HepG2 (cell line): Measurements from ENCODE around the gene PLIN5. TPM values are rescaled to one million over a fixed set of nuclear protein-coding genes. Genes with fewer than 3 reads are reported as not detected.

ENCODE experiments used
- EP300 ChIP-seq, 3 experiments: sonication (generic) in 1 of 3; formaldehyde crosslinking in 1 of 3; IDR thresholded peaks; 2 replicates each; pipeline versions ENCODE4 v1.5.1 to v1.6.1; 2011 to 2020; ENCODE audit warnings: low read depth in 2 of 3, low read length in 2 of 3, borderline replicate concordance in 1 of 3, improper control_type of control experiment in 1 of 3, mild to moderate bottlenecking in 1 of 3, missing genetic modification reagents in 1 of 3, moderate library complexity in 1 of 3
- MED8 ChIP-seq: sonication (generic); formaldehyde crosslinking; IDR thresholded peaks from 2 replicates; pipeline ENCODE4 v1.8.1; 2023; ENCODE audit warnings: mild to moderate bottlenecking, missing genetic modification reagents; ENCODE audit not compliant: insufficient replicate concordance
- NFATC3 ChIP-seq: sonication (generic); formaldehyde crosslinking; IDR thresholded peaks from 2 replicates; pipeline ENCODE4 v1.5.1; 2020; ENCODE audit warnings: mild to moderate bottlenecking, missing genetic modification reagents
- NPAS2 ChIP-seq: sonication (generic); formaldehyde crosslinking; IDR thresholded peaks from 2 replicates; pipeline ENCODE4 v1.8.0; 2022; ENCODE audit warnings: mild to moderate bottlenecking, missing genetic modification reagents, borderline replicate concordance
- PHB2 ChIP-seq: fragments of 450-650 bp; IDR thresholded peaks from 2 replicates; pipeline ENCODE4 v1.6.1; 2018; ENCODE audit not compliant: partially characterized antibody
- PTBP1 ChIP-seq: fragments of 200-400 bp; formaldehyde crosslinking; IDR thresholded peaks from 2 replicates; pipeline ENCODE4 v1.6.1; 2018; ENCODE audit warnings: low read length, low read depth; ENCODE audit not compliant: poor library complexity, severe bottlenecking
- SSRP1 ChIP-seq: IDR thresholded peaks from 2 replicates; pipeline ENCODE4 v1.6.1; 2016; ENCODE audit warnings: control low read depth
- STAG1 ChIP-seq: sonication (generic); formaldehyde crosslinking; IDR thresholded peaks from 2 replicates; pipeline ENCODE4 v1.4.0; 2020; ENCODE audit warnings: missing genetic modification reagents
- SUZ12 ChIP-seq: fragments of 150-350 bp; IDR thresholded peaks from 2 replicates; pipeline ENCODE4 v1.6.1; 2014; ENCODE audit warnings: low read depth, low read length
- ZBTB40 ChIP-seq, 2 experiments: fragments of 450-650 bp in 1 of 2; sonication (generic) in 1 of 2; formaldehyde crosslinking in 1 of 2; IDR thresholded peaks; 2 replicates each; pipeline versions ENCODE4 v1.6.1 to v1.8.0; 2016 to 2022; ENCODE audit warnings: antibody characterized with exemption in 1 of 2, mild to moderate bottlenecking in 1 of 2, missing genetic modification reagents in 1 of 2
- ZBTB44 ChIP-seq: sonication (generic); formaldehyde crosslinking; IDR thresholded peaks from 2 replicates; pipeline ENCODE4 v1.4.0; 2020; ENCODE audit warnings: missing genetic modification reagents
- ZBTB49 ChIP-seq: sonication (generic); formaldehyde crosslinking; IDR thresholded peaks from 2 replicates; pipeline ENCODE4 v1.4.0; 2020; ENCODE audit warnings: missing genetic modification reagents, borderline replicate concordance
- ZFY ChIP-seq: sonication (generic); formaldehyde crosslinking; IDR thresholded peaks from 2 replicates; pipeline ENCODE4 v1.4.0; 2020; ENCODE audit warnings: missing genetic modification reagents
- ZNF792 ChIP-seq: IDR thresholded peaks from 2 replicates; pipeline ENCODE4 v1.6.1; 2016
- ZSCAN21 ChIP-seq: sonication (generic); formaldehyde crosslinking; IDR thresholded peaks from 2 replicates; pipeline ENCODE4 v1.8.0; 2022; ENCODE audit warnings: mild to moderate bottlenecking, missing genetic modification reagents, moderate library complexity, borderline replicate concordance
- polyA plus RNA-seq, 8 experiments: library from polyadenylated mRNA; depleted of rRNA in 3 of 8; stranded (reverse) in 7 of 8; unstranded in 1 of 8; fragments of >200 nt; fragmentation: Illumina TruSeq in 4 of 8; extraction: Trizol in 4 of 8; gene quantifications; 2 replicates each; pipeline versions ENCODE4 v1.2.1 to v1.2.3, GENCODE V29; 2011 to 2016; ENCODE audit warnings: low read depth in 4 of 8, missing spikeins in 1 of 8, mixed read lengths in 1 of 8; ENCODE audit not compliant: insufficient read depth in 1 of 8
- total RNA-seq, 5 experiments: library from RNA; depleted of rRNA; stranded (reverse); fragments of >200 nt; fragmentation: Illumina TruSeq; extraction: Trizol; gene quantifications; 2 replicates each; pipeline ENCODE4 v1.2.3, GENCODE V29; 2016; ENCODE audit warnings: low read depth in 1 of 5

The PLIN5 gene
- total and polyA plus RNA-seq, 2 of the 13 experiments (the other 11 are each of a cell fraction or from before 2014, with no cell fraction given) = 1.8 to 4.8 TPM

GRCh38 chr19:4518345-4519171, 16.5 kb downstream of the PLIN5 start, which contains the start of gene PLIN4 (continued):
- TF ChIP-seq ZBTB40 (IDR thresholded peaks at IDR 0.05) (no peak), ZBTB40 (CRISPR knock-in tag; IDR thresholded peaks at IDR 0.05) (no peak), EP300 (IDR thresholded peaks at IDR 0.05; ENCODE audit: low read depth in 2 of 2, low read length in 2 of 2) (no peak), EP300 (CRISPR knock-in tag; IDR thresholded peaks at IDR 0.05; ENCODE audit: borderline replicate concordance) (no peak), NPAS2 (no peak), ZFY (peak; percentile 81), SSRP1 (CRISPR knock-in tag) (no peak), ZSCAN21 (CRISPR knock-in tag) (peak; percentile 43; the same call in 1 of the 2 replicates), PTBP1 (no peak), NFATC3 (CRISPR knock-in tag) (no peak), PHB2 (no peak), ZBTB44 (no peak), STAG1 (no peak), ZBTB49 (CRISPR knock-in tag) (no peak), MED8 (no peak), ZNF792 (CRISPR knock-in tag) (no peak), SUZ12 (no peak)
